HG03064 (cell line): ENCODE results near the gene PRAME.
"Not testable (repeated sequence)": the region's sequence is repeated elsewhere in the genome, so short reads cannot be mapped to it uniquely, and the experiment has no call there.

Experiments
- ATAC-seq: cut with Tn5 transposase; IDR thresholded peaks from one replicate; pipeline ENCODE4 v1.9.1; 2021; ENCODE audit warnings: low read depth; ENCODE audit not compliant: unreplicated experiment

The PRAME gene

DNA sequence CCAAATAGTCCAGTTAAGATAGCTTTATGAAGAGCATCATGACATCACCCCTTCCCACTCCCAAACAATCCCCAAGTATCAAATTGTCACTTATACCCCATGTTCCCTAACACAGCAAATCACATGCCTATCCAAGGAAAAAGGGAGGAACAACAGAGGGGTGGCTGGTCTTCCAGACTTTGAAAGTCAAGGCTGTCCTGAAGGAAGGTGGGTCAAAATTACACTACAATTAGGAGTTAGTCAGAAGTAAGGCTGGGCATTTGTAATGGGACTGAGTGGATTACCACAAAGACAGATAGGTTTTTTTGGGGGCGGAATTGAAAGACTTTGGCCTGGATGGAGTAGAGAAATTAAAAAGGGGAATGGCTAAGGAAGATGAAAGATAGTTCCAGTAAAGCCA, 5.9 kb downstream of the PRAME start:
- ATAC-seq = no peak

DNA sequence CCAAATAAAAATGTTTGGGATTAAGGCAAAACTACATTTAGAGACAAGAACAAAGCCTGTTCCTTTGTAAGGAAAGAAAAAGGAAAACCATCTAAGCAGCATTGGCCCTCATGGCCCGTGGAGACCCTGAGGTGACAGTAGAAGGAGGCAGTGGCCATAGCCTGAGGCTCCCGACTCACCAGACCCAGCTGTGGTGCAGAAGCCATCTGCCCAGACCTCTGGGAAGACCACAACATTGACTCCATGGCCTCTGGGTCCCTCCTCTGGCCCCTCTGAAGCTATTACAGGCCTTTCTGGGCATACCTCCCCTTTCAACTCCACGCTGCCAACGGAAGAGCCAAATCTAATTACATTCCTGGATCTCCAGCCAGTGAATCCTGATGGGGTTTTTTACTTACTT, 6.4 kb downstream of the PRAME start:
- no peak for ATAC-seq

DNA sequence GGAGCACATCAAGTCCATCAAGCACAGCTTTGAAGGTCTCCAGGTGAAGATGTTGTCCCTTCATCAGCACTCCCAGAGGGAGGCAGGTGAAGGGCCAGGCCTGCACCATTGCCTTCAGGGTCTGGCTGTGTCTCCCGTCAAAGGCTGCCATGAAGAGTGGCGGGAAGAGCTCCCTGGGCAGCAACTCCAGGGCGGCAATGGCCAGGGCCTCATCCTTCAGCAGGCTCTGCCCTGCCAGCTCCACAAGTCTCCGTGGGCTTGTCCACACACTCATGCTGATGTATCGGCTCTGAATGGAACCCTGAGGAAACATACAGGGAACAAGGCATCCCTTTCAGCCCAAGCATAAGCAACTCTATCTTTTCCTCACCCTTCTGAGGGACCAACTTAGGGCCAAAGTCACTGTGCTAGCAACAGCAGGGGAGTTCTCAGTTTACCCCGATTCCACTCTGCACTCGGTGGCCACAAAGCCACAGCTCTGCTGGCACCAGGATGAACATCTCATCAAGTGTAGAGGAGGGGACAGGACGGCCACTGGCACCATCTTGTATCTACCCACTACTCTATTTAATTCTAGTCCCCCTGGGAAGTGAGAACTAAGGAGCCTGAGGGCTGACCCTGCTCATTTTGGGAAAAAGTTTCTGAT, 8.2 kb downstream of the PRAME start:
- ATAC-seq = no peak

DNA sequence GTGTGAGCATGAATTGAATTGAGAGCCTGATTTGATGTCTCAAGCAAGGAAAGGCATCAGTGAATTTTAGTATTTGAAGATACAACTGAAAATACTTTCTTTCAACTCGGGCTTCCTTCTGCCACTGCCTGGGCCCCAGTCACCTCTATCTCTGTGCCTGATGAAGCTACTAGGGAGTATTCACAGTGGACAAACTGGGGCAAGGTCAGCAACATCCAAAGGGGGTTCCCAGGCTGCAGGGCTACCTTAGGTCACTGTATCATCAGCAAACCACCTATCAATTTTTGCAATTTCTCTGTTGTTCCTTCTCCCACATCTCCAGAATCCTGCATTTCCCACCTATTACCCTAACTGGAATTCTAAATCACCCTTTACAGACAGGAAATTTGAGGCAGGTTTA, 10.2 kb downstream of the PRAME start:
- no peak for ATAC-seq

DNA sequence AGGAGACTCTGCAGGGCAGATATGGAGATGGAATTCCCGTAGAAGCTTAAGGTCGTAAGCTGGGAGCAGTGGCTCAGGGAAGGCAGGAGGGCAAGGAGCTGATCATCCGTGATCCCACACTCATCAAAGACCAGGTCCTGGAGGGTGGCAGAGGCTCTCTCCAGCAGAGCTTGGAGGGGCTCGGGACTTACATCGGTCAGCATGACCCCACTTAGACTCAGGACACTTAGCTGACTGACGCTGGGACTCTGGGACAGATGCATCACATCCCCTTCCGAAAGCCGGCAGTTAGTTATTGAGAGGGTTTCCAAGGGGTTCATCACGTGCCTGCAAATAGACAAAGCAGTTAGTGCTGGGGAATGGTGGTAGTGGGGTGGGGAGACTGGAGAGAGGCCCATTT, 10.7 kb downstream of the PRAME start:
- no peak for ATAC-seq

DNA sequence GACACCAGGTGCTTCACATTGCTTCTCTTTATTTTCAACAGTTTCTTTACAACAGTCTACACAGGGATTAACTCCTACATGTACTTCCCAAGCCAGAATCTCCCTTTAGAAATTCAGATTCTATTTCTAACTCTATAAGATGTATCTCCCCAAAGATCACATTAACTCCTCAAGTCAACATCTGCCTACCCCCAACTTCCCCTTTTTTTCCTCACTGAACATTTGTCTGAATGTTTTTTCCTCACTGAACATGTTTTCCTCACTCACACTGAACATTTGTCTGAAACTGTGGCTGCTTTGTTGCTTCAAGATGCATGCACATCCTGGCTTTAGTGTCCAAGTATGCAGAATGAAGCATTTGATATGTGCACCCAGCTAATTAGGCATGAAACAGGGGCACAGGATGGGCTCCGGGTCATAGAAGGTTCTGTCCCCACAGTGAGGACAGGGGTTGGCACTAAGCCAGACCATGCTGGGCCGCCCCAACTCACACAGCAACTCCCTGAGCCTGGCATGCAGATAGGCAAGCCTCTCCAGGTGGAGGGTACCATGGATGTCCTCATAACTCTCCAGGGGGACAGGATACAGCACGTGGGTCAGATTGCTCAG, 11.3 kb downstream of the PRAME start:
- ATAC-seq = no peak

DNA sequence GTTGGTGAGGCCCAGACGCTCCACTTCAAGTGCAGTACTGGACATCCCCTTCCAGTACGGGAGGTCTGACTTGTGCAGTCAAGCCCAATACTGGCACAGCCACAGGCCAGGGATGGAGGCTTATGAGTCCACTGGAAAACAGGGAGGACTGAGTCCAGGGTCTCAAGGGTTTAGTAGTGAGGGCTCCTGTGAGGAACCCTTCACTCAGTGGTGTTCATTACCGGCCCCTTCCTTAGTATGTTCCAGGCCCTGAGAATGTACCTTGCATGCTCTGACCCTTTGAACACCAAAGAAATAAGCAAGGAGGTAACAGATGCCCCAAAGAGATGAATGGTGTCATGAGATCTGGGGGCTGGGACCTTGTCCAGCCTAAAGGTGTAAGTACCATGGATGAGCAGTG, 11.8 kb downstream of the PRAME start:
- no peak for ATAC-seq

DNA sequence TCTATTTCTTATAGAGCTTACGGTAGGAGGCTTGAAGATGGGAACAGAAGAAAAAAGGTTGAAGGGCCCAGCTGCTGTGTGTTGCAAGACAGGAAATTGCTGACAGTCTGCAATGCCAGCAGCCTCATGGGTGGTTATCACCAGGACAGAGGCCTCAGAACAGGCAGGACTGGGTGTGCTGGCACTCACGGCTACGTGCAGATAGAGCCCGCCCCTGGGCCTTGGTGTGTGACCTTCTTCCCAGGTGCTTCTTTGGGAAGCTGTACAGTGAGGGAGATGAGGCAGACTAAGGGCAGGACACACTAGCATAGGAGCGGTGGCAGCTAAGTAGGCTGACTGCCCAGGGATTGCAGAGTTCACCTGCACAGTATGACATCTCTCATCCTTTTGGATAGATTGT, 12.6 kb downstream of the PRAME start:
- ATAC-seq = no peak

DNA sequence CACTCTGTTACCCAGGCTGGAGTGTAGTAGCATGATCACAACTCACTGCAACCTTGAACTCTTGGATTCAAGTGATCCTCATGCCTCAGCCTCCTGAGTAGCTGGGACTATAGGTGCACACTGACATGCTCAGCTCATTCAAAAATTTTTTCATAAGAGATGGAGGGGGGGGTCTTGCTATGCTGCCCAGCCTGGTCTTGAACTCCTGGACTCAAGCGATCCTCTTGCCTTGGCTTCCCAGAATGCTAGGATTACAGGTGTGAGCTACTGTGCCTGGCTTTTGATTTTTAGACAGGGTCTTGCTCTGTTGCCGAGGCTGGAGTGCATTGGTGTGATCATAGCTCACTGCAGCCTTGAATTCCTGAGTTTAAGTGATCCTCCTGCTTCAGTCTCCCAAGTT, 14.0 kb downstream of the PRAME start:
- ATAC-seq = no peak

DNA sequence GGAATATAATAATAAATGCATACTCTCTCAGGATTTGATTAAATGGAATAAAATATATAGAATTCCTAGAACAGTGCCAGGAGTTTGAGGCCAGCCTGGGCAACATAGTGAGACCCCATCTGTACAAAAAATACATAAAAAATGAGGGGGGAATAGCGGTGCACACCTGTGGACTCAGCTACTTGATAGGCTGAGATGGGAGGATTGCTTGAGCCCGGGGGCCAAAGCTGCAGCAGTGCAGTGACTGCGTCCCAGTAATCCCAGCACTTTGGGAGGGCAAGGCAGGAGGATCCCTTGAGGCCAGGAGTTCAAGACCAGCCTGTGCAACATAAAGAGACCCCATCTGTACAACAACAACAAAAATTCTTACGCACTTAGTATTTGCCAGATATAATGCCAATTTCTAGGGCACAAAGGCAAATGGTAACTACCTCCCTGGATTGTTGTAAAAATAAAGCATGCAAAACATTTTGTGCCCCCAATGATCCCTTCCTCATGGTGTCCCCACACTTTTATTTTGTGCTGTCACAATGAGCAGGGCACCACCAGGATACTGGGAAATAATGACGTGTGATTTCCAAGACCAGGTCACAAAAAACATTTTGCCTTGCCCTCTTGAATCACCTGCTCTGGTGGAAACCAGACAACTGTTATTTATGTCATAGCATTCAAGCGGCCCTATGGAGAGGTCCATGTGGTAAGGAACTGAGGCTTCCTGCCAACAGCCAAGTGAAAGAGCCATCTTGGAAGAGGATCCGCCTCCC, 20.7 kb downstream of the PRAME start:
- no peak for ATAC-seq

DNA sequence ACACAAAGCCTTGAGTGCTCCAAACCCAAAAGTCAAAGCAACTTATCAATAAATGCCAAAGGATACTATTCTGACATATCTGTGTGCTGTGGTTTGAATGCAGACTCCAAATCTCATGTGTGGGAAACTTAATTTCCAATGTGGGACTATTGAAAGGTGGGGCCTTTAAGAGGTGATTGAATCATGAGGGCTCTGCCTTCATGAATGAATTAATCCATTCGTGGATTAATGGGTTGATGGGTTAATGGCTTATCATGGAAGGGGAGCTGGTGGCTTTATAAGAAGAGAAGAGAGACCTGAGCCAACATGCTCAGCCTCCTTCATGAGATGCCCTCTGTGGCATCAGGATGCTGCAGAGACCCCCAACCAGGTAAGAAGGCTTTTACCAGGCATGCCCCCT, 22.1 kb downstream of the PRAME start:
- no peak for ATAC-seq

DNA sequence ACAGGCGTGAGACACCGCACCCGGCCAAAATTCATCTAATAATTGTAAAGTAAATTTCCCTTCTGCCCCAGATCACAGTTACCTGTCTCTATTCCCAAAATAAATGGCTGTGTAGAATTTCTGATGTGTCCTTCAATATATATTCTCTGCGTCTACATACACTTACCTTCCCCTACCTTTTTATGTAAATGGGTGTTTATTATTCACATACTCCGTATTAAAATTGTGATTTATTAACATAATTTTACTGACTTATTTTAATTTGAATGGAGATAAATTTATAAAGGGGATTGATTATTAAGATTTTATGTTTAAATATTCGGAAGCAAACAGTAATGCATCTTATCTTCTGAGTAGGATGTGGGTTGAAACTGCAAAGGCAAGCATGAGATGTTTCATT, 22.6 kb downstream of the PRAME start:
- ATAC-seq = no peak

DNA sequence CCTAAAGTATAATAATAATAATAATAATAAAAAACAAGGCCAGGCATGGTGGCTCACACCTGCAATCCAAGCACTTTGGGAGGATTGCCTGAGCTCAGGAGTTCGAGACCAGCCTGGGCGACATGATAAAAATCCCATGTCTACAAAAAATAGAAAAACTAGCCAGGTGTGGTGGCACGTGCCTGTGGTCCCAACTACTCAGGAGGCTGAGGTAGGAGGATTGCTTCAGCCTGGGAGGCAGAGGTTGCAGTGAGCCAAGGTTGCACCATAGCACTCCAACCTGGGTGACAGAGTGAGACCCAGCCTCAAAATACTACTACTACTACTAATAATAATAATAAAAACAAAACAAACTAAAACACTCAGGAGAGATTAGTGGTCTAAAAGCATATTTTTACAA, 23.4 kb downstream of the PRAME start:
- no peak for ATAC-seq

DNA sequence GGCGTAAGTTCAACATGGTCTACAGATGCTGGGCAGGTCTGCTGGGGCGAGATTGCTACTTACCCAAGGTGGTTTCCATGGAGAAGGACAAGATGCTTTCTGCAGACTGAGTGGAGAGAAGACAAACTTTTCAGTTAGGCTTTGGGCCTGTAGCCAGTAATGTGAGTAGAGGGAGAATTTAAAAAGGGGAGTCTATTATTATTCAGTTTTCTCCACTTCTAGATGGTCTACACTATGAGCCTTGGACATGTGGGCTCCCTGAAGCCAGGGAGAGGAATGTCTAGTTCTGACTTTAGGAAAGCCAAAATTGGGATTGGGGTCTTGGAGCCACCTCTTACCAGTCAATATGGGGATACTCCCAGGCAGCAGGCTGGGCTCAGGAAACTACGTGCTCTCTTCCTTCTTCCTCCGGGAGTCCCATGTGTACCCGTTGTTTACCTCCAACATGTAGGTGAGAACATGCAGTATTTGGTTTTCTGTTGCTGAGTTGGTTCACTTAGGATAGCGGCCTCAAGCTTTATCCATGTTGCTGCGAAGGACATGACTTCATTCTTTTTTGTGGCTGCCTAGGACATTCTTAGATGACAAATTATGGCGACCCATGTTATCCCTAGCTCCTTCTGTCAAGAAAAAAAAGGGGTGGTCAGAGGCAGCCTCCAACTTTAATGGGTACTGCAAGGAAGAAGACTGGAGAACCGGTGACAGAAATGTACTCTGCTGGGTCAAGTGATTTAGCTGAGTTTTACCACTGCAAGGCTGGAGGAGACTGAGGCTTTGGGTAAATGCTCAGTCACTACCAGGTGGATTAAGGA, 24.3 kb downstream of the PRAME start:
- no peak for ATAC-seq

DNA sequence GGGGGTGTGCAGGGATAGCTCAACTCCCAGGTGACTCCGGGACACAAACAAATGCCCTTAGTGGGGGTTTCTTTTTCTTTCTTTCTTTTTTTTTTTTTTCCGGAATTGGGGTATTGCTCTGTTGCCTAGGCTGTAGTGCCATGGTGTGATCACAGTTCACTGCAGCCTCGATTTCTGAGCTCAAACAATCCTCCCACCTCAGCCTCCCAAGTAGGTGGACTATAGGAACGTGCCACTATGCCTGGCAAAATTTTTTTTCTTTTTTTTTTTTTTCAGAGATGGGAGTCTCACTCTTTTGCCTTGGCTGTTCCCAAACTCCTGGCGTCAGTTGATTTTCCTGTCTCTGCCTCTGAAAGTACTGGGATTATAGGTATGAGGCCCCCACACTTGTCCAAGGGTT, 25.2 kb downstream of the PRAME start:
- no peak for ATAC-seq

DNA sequence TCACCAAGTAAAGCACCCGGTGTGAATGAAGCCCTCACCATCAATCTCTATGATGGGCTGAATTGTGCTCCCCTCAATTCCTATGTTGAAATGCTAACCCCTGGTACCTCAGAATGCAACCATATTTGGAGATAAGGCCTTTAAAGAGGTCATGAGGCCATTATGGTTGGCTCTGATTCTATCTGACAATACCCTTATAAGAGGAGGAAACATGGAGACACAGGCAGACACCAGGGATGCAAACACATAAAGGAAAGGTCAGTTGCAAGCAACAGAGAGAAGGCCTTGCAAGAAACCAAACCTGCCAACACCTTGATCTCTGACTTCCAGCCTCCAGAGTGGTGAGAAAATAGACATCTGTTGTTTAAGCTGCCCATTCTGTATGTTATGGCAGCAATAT, 25.6 kb downstream of the PRAME start:
- ATAC-seq = no peak

DNA sequence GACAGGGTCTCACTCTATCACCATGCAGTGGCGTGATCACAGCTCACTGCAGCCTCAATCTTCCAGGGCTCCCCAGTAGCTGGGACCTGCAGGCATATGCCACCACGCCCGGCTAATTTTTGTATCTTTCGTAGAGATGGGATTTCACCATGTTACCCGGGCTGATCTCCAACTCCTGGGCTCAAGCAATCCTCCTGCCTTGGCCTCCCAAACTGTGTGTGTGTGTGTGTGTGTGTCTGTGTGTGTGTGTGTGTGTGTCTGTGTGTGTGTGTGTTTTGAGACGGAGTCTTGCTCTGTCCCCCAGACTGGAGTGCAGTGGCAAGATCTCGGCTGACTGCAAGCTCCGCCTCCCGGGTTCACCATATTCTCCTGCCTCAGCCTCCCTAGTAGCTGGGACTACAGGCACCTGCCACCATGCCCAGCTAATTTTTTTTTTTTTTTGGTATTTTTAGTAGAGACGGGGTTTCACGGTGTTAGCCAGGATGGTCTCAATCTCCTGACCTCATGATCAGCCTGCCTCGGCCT, 26.5 kb downstream of the PRAME start:
- ATAC-seq = not testable (repeated sequence)

DNA sequence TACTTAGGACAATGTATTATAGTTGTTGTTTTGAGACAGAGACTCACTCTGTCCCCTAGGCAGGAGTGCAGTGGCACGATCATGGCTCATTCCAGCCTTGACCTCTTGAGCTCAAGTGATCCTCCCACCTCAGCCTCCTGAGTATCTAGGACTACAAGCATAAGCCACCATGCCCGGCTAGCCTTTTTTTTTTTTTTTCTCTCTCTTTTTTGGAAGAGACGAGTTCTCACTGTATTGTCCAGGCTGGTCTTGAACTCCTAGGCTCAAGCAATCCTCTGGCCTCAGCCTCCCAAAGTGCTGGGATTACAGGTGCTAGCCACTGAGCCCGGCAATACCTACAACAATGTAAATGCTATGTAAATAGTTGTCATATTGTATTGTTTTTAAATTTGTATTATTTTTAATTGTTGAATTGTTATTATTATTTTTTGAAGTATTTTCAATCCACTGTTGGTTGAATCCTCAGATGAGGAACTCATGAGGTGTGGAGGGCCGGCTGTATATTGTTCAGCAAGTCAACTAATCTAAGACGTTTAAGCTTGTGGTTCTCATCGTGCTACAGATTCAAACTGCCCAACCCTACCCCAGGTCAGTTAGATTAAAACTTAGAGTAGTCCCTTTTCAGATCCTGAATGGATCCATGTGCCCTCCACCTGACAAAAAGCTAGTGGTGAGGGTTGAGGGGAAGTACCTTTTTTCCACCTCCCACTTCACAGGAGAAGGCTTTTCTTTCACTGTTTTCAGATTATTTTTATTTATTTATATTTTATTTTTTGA, 27.1 kb downstream of the PRAME start:
- no peak for ATAC-seq

DNA sequence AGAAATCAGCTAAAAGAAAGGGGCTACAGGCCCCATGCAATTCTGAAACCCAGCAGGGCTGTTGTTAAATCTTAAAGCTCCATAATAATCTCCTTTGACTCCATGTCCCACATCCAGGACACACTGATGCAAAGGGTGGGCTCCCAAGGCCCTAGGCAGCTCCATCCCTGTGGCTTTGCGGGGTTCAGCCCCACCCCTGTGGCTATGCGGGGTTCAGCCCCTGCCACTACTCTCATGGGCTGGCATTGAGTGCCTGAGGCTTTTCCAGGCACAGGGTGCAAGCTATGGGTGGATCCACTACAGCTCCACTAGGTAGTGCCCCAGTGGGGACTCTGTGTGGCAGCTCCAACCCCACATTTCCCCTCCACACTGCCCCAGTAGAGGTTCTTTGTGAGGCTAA, 30.3 kb downstream of the PRAME start:
- no peak for ATAC-seq

DNA sequence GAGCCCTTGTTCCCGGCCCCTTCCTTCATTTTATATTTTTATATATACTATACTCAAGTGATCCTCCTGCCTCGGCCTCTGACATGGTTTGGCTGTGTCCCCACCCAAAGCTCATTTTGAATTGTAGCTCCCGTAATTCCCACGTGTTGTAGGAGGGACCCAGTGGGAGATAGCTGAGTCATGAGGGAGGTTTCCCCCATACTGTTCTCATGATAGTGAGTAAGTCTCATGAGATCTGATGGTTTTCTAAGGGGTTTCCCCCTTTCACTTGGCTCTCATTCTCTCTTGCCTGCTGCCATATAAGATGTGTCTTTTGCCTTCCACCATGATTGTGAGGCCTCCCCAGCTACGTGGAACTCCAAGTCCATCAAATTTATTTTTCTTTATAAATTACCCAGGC, 31.8 kb downstream of the PRAME start:
- ATAC-seq = no peak
